GM12878 (cell line): ENCODE data around the gene EPS8L1.

ENCODE experiments used
- DPF2 ChIP-seq: fragments of 450-650 bp; IDR thresholded peaks from 2 replicates; pipeline ENCODE4 v1.6.1; 2017; ENCODE audit warnings: mild to moderate bottlenecking
- HDAC6 ChIP-seq: fragments of 200-600 bp; sonication (generic); IDR thresholded peaks from one replicate; pipeline ENCODE4 v1.8.0; 2017; ENCODE audit warnings: antibody characterized with exemption; ENCODE audit not compliant: unreplicated experiment
- POLR2AphosphoS5 ChIP-seq: IDR thresholded peaks from 2 replicates; pipeline ENCODE4 v1.6.1; 2011; ENCODE audit warnings: mild to moderate bottlenecking, low read length, inconsistent platforms
- RFX5 ChIP-seq: IDR thresholded peaks from 2 replicates; pipeline ENCODE4 v1.6.1; 2011; ENCODE audit warnings: low read depth, low read length, improper control_type of control experiment
- SMC3 ChIP-seq: IDR thresholded peaks from 2 replicates; pipeline ENCODE4 v1.6.1; 2011; ENCODE audit warnings: low read length, improper control_type of control experiment, borderline replicate concordance
- YY1 ChIP-seq: IDR thresholded peaks from 2 replicates; pipeline ENCODE4 v1.6.1; 2011; ENCODE audit warnings: low read depth, mild to moderate bottlenecking, low read length
- ZSCAN29 ChIP-seq: fragments of 450-650 bp; IDR thresholded peaks from 2 replicates; pipeline ENCODE4 v1.6.1; 2017; ENCODE audit warnings: mild to moderate bottlenecking, moderate library complexity
- TF ChIP-seq, protein P1 (sequence below), 3 experiments: IDR thresholded peaks in 2 of 3; conservative IDR thresholded peaks in 1 of 3; 2 replicates each; pipeline ENCODE4 v1.5.1; 2011; ENCODE audit warnings: low read depth in 3 of 3, low read length in 3 of 3, mild to moderate bottlenecking in 3 of 3, control low read depth in 2 of 3, moderate library complexity in 2 of 3, inconsistent platforms in 1 of 3, mixed read lengths in 1 of 3; ENCODE audit not compliant: control insufficient read depth in 2 of 3, insufficient read depth in 1 of 3; ENCODE audit errors: extremely low read depth in 1 of 3

DNA sequence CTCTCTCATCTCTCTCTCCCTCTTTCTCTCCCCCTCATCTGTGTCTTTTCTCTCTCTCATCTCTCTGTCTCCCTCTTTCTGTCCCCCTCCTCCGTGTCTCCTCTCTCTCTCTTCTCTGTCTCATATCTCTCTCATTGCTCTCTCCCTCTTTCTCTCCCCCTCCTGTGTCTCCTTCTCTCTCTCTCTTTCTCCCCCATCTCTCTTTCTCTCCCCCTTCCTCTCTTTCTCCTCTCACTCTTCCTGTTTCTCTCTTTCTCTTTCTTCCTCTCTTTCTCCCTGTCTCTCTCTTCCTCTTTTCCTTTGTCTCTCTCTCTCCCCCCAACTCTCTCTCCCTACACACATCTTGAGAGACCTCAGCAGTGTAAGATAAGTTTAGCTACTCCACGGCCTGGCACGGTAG lies 7.8 kb upstream of the EPS8L1 start:
- TF ChIP-seq SMC3 (no peak), POLR2AphosphoS5 (no peak), ZSCAN29 (no peak), RFX5 (no peak), YY1 (no peak), HDAC6 (no peak), DPF2 (no peak)
- TF ChIP-seq, protein P1, sequence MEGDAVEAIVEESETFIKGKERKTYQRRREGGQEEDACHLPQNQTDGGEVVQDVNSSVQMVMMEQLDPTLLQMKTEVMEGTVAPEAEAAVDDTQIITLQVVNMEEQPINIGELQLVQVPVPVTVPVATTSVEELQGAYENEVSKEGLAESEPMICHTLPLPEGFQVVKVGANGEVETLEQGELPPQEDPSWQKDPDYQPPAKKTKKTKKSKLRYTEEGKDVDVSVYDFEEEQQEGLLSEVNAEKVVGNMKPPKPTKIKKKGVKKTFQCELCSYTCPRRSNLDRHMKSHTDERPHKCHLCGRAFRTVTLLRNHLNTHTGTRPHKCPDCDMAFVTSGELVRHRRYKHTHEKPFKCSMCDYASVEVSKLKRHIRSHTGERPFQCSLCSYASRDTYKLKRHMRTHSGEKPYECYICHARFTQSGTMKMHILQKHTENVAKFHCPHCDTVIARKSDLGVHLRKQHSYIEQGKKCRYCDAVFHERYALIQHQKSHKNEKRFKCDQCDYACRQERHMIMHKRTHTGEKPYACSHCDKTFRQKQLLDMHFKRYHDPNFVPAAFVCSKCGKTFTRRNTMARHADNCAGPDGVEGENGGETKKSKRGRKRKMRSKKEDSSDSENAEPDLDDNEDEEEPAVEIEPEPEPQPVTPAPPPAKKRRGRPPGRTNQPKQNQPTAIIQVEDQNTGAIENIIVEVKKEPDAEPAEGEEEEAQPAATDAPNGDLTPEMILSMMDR (IDR thresholded peaks at IDR 0.05 in 2 of 3, conservative IDR thresholded peaks at IDR 0.05 in 1 of 3; ENCODE audit: control insufficient read depth in 2 of 3, extremely low read depth in 1 of 3, insufficient read depth in 1 of 3, low read depth in 3 of 3, low read length in 3 of 3): no peak
